ENCODE data around the gene DNAH6.

DNA sequence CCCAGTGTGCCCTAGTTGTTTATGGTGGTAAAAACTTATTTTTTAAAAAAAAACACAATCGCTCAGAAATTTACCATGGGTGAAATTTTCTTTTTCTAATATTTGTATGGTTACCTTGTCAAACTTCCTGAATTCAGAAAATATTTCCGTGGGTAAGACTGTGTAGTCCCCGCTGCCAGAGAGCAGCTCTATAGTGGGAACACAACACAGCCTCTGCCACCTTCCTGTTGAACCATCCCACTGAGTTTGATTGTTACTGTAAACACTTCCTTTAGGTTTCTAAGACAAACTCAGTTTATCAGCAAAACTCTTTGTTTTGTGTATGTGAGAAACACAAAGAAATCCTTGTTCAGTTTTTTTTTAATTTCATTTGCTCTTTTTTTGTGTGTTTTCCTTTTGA lies 17.9 kb downstream of the DNAH6 start:
- TF ChIP-seq, protein P1, sequence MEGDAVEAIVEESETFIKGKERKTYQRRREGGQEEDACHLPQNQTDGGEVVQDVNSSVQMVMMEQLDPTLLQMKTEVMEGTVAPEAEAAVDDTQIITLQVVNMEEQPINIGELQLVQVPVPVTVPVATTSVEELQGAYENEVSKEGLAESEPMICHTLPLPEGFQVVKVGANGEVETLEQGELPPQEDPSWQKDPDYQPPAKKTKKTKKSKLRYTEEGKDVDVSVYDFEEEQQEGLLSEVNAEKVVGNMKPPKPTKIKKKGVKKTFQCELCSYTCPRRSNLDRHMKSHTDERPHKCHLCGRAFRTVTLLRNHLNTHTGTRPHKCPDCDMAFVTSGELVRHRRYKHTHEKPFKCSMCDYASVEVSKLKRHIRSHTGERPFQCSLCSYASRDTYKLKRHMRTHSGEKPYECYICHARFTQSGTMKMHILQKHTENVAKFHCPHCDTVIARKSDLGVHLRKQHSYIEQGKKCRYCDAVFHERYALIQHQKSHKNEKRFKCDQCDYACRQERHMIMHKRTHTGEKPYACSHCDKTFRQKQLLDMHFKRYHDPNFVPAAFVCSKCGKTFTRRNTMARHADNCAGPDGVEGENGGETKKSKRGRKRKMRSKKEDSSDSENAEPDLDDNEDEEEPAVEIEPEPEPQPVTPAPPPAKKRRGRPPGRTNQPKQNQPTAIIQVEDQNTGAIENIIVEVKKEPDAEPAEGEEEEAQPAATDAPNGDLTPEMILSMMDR (IDR thresholded peaks at IDR 0.05; ENCODE audit: low read depth, low read length), result no peak
- no peak for TF ChIP-seq EZH2phosphoT487 (IDR thresholded peaks at IDR 0.05; ENCODE audit: low read depth)

All from OCI-LY3 (cell line).